HG03139 (cell line): ENCODE measurements around the gene KIAA1549.

Source experiments
- ATAC-seq: cut with Tn5 transposase; IDR thresholded peaks from one replicate; pipeline ENCODE4 v1.9.1; 2021; ENCODE audit not compliant: unreplicated experiment

Gene KIAA1549

DNA sequence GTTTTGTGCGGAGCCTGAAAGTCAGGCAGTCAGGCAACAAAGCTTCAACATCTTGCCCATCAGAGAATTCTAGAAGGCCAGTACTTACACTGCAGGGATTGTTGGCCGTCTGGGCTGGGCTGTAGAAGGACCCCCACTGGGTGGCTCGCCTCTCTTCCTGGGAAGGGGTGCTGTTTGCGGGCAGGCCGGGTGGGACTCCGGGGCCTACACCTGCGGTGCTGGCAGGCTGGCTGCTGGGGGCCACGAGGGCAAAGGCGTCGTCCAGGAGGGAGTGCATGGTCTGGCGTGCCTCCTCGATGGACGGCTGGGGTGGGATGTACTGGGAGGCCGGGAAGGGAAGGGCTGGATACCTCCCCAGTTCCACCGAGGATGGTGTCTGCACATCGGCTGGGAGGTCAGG, 120.1 kb downstream of the KIAA1549 start:
- no peak for ATAC-seq

- ATAC-seq: no peak
These were observed 123.5 kb downstream of the KIAA1549 start for GRCh38 chr7:138857728-138858127.

DNA sequence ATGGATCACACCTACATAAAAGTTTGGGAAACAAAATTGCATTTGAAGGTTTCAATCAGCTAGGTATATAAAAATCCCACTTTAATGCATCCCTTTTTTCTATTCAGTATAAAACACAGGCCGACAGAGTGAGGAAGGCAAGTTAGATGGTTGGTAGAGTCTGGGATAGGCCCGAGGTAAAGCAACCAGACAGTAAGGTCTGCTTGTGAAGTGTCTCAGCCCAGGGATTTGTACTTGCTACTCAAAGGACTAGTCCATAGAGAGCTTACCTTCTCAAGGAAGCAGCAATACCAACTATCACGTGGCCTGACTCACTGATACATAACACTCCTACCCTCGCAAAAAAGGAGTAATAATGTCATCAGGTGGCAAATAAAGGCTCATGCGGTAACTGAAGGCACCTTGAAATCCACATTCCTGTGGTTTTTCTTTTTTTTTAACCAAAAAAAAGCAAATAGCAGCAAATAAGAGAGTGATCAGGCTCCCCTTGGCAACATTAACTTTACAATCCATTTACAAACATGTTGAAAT, 127.0 kb downstream of the KIAA1549 start:
- no peak for ATAC-seq

DNA sequence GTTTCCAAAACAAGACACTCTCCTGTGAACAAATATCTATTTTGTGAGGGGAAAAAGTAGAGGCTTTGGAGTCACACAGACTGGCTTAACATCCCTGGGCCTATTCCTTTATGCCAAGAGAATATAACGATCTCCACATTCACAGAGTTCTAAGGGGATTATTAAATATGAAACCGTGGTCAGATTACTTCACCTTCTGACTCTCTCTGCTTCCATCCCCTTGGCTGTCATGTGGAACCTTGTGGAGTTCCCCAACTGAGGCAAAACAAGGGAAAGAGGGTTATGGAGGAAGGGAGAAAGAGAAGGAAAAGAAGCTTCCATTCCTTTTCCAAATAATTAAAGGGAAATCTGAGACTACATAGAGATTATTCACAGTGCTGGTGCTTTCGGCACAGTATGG, 127.7 kb downstream of the KIAA1549 start:
- no peak for ATAC-seq

DNA sequence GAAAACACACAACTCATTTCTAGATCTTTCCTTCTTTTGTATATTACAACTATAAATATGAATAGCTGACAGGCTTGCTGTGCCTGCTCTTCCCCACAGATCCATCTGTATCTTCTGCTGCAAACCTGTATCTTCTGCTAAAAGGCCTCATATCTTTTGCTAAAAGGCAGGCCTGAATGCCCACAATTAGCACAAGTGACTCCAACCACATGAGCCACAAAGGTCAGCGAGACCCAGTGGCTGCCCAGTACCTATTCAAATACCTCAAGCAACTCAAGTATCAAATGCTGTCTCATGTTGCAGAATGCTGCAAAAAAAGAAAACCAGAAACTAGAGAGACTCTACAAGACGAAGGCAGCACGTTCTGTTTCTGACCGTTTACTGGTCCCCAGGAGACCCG, 128.7 kb downstream of the KIAA1549 start:
- ATAC-seq: no peak

- no peak for ATAC-seq
These were observed 131.5 kb downstream of the KIAA1549 start for GRCh38 chr7:138849701-138850100.

DNA sequence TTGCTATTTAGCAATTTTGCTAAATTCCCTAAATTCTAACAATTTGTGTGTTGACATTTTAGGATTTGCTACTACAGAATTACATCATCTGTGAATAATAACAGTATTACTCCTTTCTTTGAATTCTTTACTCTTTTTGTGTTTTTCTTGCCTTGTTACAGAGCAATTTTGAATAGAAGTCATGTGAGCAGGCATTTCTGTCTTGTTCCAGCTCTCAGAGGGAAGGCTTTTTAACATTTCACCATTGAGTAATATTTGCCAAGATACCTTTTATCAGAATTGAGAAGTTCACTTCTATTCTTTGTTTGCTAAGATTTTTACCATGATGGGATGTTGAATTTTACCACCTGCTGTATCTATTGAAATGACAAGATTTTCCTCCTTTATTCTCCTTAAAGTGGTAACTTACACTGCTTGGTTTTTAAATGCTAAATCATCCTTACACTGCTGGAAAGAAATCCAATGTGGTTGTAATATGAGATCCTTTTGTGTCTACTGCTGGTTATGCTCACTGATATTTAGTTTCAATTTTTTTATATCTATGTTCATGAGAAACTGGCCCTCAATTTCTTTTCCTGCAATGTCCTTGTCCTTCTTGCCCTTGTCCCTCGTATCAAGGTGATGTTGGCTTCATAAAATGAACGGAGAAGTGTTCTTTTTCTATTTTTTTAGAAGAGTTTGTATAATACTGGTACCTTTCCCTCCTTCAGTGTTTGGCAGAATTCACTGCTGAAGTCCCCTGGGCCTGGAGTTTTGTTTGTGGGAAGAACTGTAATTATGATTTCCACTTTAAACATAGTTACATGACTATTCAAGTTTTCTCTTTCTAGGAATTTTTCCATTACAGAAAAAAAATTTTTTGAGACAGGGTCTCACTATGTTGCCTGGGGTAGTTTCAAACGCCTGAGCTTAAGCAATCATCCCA, 132.9 kb downstream of the KIAA1549 start:
- ATAC-seq: no peak

DNA sequence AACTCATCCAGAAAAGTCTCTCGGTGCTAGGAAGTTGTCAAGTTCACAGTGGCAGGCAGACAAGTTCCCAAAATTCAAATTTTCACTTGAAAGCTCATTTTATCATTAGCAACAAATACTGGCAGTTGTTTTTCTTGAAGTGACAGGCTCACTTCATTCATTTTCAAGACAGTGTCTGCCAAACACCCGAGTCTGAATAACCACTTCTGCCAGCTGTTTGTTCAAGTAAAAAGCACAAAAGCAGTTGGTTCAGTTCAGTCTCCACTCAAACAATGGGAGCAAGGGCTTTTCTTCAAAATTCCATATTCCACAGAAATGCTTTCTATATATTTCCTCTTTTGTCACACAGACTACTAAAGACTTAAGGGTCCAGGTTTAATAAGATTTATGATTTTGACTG, 135.5 kb downstream of the KIAA1549 start:
- no peak for ATAC-seq

DNA sequence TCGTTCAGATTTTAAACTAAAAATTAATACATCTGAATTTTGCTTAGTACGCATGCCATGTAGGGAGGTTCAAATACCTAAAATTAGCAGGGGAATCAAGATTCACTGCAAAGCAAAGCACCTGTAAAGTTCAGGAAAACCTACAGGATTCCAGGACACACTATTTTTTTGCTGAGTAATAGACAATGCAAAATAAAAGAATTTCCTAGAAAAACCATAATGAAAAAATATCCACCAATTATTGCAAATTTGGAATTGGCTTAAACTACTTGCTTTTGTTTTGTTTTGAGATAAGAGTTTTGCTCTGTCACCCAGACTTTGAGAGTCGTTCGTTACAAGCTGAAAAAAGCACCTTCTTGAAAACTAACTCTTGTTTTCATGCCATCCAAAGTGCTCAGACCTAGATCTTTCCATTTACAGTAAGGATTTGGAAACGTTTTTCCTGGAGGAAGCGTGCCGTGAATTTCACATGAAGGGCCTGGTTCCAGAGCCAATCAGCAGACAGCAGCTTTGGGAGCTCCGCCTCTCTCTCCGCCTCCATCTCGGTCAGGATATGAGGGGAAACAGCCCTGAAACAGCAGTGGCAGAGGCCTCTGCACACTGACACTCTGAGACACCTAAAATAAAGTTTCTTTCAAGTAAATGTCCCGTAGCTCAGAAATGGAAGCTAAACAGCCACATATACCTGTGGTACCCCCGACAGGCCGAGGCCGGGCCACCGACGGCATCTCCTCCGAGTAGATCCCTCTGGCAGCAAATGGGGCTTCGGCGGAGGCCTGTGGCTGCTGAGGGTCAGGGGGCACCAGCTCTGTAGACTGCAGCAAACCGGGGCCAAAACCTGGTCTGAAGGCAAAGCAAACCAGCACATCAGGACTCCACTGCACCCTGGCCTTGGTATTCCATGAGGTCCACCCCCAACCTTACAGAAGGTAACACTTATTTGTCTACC, 137.3 kb downstream of the KIAA1549 start:
- ATAC-seq: no peak

- ATAC-seq: no peak
These were observed 139.1 kb downstream of the KIAA1549 start for GRCh38 chr7:138842111-138842510.

GRCh38 chr7:138838166-138838565, 143.0 kb downstream of the KIAA1549 start:
- ATAC-seq: no peak

DNA sequence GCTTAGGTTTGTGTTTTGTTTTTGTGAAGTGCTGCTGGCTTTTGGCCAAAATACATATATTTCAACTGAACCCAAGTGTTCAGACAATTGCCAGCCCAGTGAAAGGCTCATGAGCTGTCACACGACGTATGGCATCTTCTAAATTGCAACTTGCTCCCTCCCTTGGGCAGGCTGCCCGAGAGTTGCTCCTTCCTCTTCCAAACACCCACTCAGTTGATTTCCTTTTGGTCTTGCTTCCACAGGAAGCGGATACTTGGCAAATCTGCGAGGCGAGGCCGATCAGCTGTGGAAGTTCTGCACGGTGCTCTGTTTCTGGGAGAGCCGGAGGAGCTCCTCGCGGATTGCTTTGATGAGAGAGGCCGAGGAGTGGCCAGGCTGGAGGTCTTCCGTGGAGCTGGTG, 143.6 kb downstream of the KIAA1549 start:
- no peak for ATAC-seq

GRCh38 chr7:138835087-138835486, 146.1 kb downstream of the KIAA1549 start:
- ATAC-seq: no peak

DNA sequence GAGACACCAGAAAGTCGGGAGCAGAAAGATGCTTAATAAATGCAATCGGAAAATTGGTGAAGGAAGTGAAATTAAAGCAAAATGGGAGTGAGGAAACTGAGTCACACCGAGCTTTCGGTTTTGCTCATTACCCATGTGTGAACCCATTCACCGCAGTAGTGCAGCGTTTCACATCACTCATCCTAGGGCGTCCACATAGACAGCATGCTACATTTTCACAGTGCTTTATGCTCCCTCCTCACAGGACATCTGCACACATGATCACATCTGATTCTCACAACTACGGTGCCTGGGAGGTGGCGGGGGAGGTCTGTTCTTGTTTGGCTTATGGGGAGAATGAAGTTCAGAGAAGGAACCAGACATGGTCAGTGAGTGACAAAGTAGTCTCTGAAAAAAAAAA, 146.6 kb downstream of the KIAA1549 start:
- no peak for ATAC-seq

GRCh38 chr7:138833596-138833995, 147.6 kb downstream of the KIAA1549 start:
- no peak for ATAC-seq

DNA sequence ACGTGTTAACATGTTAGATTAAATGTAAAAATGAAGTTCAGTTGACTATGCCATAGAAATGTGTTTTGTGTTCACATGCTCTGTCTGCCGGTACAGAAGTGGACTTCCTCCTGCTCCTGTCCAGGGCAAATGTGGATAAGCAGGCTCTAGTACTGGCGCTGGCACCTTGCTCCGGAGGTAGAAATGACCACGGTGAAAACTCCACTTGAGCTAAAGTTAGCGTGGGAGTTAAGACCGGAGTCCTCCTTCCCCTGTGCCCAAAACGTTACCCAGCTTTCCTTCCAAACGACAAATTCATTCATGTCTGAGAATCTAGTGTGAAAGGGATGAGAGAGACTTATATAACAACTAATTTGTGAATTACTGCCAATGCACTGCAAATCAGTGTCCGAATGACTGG, 148.2 kb downstream of the KIAA1549 start:
- ATAC-seq: no peak

DNA sequence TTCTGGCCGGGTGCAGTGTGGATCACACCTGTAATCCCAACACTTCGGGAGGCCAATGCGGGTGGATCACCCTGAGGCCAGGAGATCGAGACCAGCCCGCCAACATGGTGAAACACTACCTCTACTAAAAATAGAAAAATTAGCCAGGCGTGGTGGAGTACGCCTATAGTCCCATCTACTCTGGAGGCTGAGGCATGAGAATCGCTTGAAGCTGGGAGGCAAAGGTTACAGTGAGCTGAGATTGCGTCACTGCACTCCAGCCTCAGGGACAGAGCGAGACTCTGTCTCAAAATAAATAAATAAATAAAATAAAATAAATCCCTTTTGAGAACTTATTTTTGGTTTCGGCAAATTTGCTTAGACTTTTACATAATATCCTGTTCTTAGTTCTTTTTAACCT, 151.9 kb downstream of the KIAA1549 start:
- no peak for ATAC-seq

GRCh38 chr7:138828302-138828701, 152.9 kb downstream of the KIAA1549 start:
- no peak for ATAC-seq

GRCh38 chr7:138825049-138825721, 156.0 kb downstream of the KIAA1549 start:
- ATAC-seq: no peak

- ATAC-seq: no peak
These were observed 158.2 kb downstream of the KIAA1549 start for GRCh38 chr7:138822867-138823535.
